Liver (tissue), 9 donors: ENCODE data around the gene NNT. TPM values are rescaled to one million over a fixed set of nuclear protein-coding genes. Genes with fewer than 3 reads are reported as not detected.

ENCODE experiments used
- DNase-seq: peaks from one replicate; pipeline ENCODE4 v3.0.0-alpha.2; 2017; ENCODE audit warnings: low spot score
- H3K27ac ChIP-seq, 2 donors: one replicate each; pipeline ENCODE4 v1.7.0; 2013; ENCODE audit warnings: inconsistent platforms in 2 of 2, low read length in 2 of 2, control low read depth in 1 of 2, low read depth in 1 of 2, mild to moderate bottlenecking in 1 of 2
- H3K27me3 ChIP-seq, 4 donors: one replicate each; pipeline versions ENCODE4 v1.6.1 to v1.7.0; 2013; ENCODE audit warnings: low read length in 3 of 4, inconsistent platforms in 1 of 4, mild to moderate bottlenecking in 1 of 4, moderate library complexity in 1 of 4; ENCODE audit not compliant: control insufficient read depth in 4 of 4, insufficient read depth in 4 of 4
- H3K36me3 ChIP-seq, 4 donors: one replicate each; pipeline versions ENCODE4 v1.6.1 to v1.7.0; 2013; ENCODE audit warnings: low read length in 3 of 4, mild to moderate bottlenecking in 3 of 4, low read depth in 1 of 4, moderate library complexity in 1 of 4; ENCODE audit not compliant: control insufficient read depth in 4 of 4, insufficient read depth in 3 of 4
- H3K4me1 ChIP-seq, 4 donors: one replicate each; pipeline versions ENCODE4 v1.6.1 to v1.7.0; 2013; ENCODE audit warnings: low read length in 3 of 4, mild to moderate bottlenecking in 3 of 4, moderate library complexity in 1 of 4; ENCODE audit not compliant: control insufficient read depth in 4 of 4, insufficient read depth in 4 of 4
- H3K4me3 ChIP-seq, 3 donors: one replicate each; pipeline versions ENCODE4 v1.6.1 to v1.7.0; 2013; ENCODE audit warnings: low read length in 3 of 3, control low read depth in 1 of 3, low read depth in 1 of 3, mild to moderate bottlenecking in 1 of 3
- H3K9ac ChIP-seq, 2 donors: one replicate each; pipeline ENCODE4 v1.7.0; 2013; ENCODE audit warnings: low read length in 2 of 2, mild to moderate bottlenecking in 2 of 2, moderate library complexity in 2 of 2, control low read depth in 1 of 2, low read depth in 1 of 2
- H3K9me3 ChIP-seq, 4 donors: one replicate each; pipeline versions ENCODE4 v1.6.1 to v1.7.0; 2013; ENCODE audit warnings: low read length in 3 of 4; ENCODE audit not compliant: control insufficient read depth in 4 of 4
- CTCF ChIP-seq: fragments of 150-350 bp; IDR thresholded peaks from 2 replicates; pipeline ENCODE4 v1.5.1; 2017; ENCODE audit warnings: improper control_type of control experiment, low read depth, low read length; ENCODE audit not compliant: missing input control
- EGR1 ChIP-seq, 2 donors: IDR thresholded peaks; 2 replicates each; pipeline ENCODE4 v1.6.1; 2016 to 2018; ENCODE audit warnings: antibody characterized with exemption in 2 of 2, low read depth in 2 of 2
- FOXA1 ChIP-seq: IDR thresholded peaks from 2 replicates; pipeline ENCODE4 v1.6.1; 2016; ENCODE audit warnings: antibody characterized with exemption
- FOXA2 ChIP-seq: IDR thresholded peaks from 2 replicates; pipeline ENCODE4 v1.6.1; 2016; ENCODE audit warnings: antibody characterized with exemption
- GABPA ChIP-seq, 2 donors: IDR thresholded peaks in 1 of 2; conservative IDR thresholded peaks in 1 of 2; 2 replicates each; pipeline ENCODE4 v1.6.1; 2016; ENCODE audit warnings: antibody characterized with exemption in 2 of 2, mild to moderate bottlenecking in 1 of 2, moderate library complexity in 1 of 2
- HNF4A ChIP-seq, 2 donors: conservative IDR thresholded peaks; 2 replicates each; pipeline ENCODE4 v1.6.1; 2016; ENCODE audit warnings: antibody characterized with exemption in 2 of 2, mild to moderate bottlenecking in 2 of 2
- HNF4G ChIP-seq: IDR thresholded peaks from 2 replicates; pipeline ENCODE4 v1.6.1; 2016; ENCODE audit warnings: antibody characterized with exemption
- JUND ChIP-seq, 2 donors: IDR thresholded peaks; 2 replicates each; pipeline ENCODE4 v1.6.1; 2016; ENCODE audit warnings: antibody characterized with exemption in 2 of 2
- NR2F2 ChIP-seq: IDR thresholded peaks from 2 replicates; pipeline ENCODE4 v1.6.1; 2016; ENCODE audit warnings: antibody characterized with exemption
- RAD21 ChIP-seq, 2 donors: IDR thresholded peaks; 2 replicates each; pipeline ENCODE4 v1.6.1; 2016; ENCODE audit warnings: antibody characterized with exemption in 2 of 2, mild to moderate bottlenecking in 2 of 2
- REST ChIP-seq: IDR thresholded peaks from 2 replicates; pipeline ENCODE4 v1.6.1; 2016; ENCODE audit warnings: antibody characterized with exemption, mild to moderate bottlenecking
- RXRA ChIP-seq, 2 donors: IDR thresholded peaks; 2 replicates each; pipeline ENCODE4 v1.6.1; 2017 to 2018; ENCODE audit warnings: antibody characterized with exemption in 2 of 2, mild to moderate bottlenecking in 1 of 2
- SP1 ChIP-seq: IDR thresholded peaks from 2 replicates; pipeline ENCODE4 v1.6.1; 2018; ENCODE audit warnings: antibody characterized with exemption, mild to moderate bottlenecking
- TAF1 ChIP-seq: conservative IDR thresholded peaks from 2 replicates; pipeline ENCODE4 v1.6.1; 2016; ENCODE audit warnings: antibody characterized with exemption, mild to moderate bottlenecking
- YY1 ChIP-seq: IDR thresholded peaks from 2 replicates; pipeline ENCODE4 v1.6.1; 2016; ENCODE audit warnings: antibody characterized with exemption, mild to moderate bottlenecking
- ZBTB33 ChIP-seq: IDR thresholded peaks from 2 replicates; pipeline ENCODE4 v1.6.1; 2016; ENCODE audit warnings: antibody characterized with exemption
- WGBS: extraction: QIAGEN DNeasy Blood & Tissue Kit; methylation state at CpG from one replicate; pipeline ENCODE4 v1.1.7; 2013; 5-methylcytosine and 5-hydroxymethylcytosine counted together
- polyA plus RNA-seq, 2 donors: library from polyadenylated mRNA; stranded (reverse) in 1 of 2; unstranded in 1 of 2; fragments of 200-250 nt in 1 of 2; fragments of >200 nt in 1 of 2; fragmentation: Nextera tagmentation in 1 of 2; extraction: Ambion mirVana in 1 of 2; gene quantifications; one replicate each; pipeline versions ENCODE4 v1.2.1 to v1.2.3, GENCODE V29; 2013 to 2015
- total RNA-seq, 2 donors: library from RNA; depleted of rRNA; stranded (reverse); fragments of >200 nt; gene quantifications; one replicate each; pipeline ENCODE4 v1.2.3, GENCODE V29; 2014
- donor health status: healthy.
- donor health status: healthy.
- donor health status: healthy.
- donor health status: healthy.
- donor health status: healthy.

NNT gene
- total and polyA plus RNA-seq, 4 donors: 45.4 to 154 (median 89.2) TPM

- Histone ChIP-seq H3K4me1 (peaks cover 0 to 5% (median 2%) of the 10 kb centered on the region in 4 donors), H3K36me3 (peaks cover 0 to 4% (median 0%) of the 10 kb centered on the region in 4 donors), H3K9ac (no peak overlapping the region), H3K4me3 (no peak overlapping the region), H3K27me3 (no peaks in the 10 kb centered on the region), H3K27ac (no peak overlapping the region), H3K9me3 (no peaks in the 10 kb centered on the region)
- no peak for DNase-seq
- 82% methylated on average over 8 of the region's 8 CpGs for WGBS
- no peak for TF ChIP-seq CTCF
- TF ChIP-seq HNF4G: no peak
- TF ChIP-seq TAF1: no peak
- TF ChIP-seq FOXA2: no peak
- no peak for TF ChIP-seq JUND (IDR thresholded peaks at IDR 0.05)
- TF ChIP-seq SP1: no peak
- TF ChIP-seq REST: no peak
- TF ChIP-seq YY1: no peak
- no peak for TF ChIP-seq HNF4A (conservative IDR thresholded peaks at IDR 0.05)
- TF ChIP-seq GABPA (IDR thresholded peaks at IDR 0.05 in 1 of 2, conservative IDR thresholded peaks at IDR 0.05 in 1 of 2): no peak
- TF ChIP-seq FOXA1: no peak
- no peak for TF ChIP-seq ZBTB33
- no peak for TF ChIP-seq RXRA (IDR thresholded peaks at IDR 0.05)
Observed at GRCh38 chr5:43570450-43571158, 32.4 kb upstream of the NNT start.

GRCh38 chr5:43571237-43571636 lies 31.7 kb upstream of the NNT start:
- H3K9ac ChIP-seq: no peak overlapping the region
- no peaks in the 10 kb centered on the region for H3K27me3 ChIP-seq
- 77% methylated on average over 5 of the region's 5 CpGs for WGBS
- no peak overlapping the region for H3K27ac ChIP-seq
- no peaks in the 10 kb centered on the region for H3K9me3 ChIP-seq
- peaks cover 0 to 5% (median 2%) of the 10 kb centered on the region in 4 donors for H3K4me1 ChIP-seq
- no peak for DNase-seq
- H3K36me3 ChIP-seq: peaks cover 0 to 4% (median 0%) of the 10 kb centered on the region in 4 donors
- H3K4me3 ChIP-seq: no peak overlapping the region
- TF ChIP-seq REST (no peak), FOXA2 (no peak), SP1 (no peak), TAF1 (no peak), NR2F2 (no peak), RAD21 (IDR thresholded peaks at IDR 0.05) (no peak), HNF4A (conservative IDR thresholded peaks at IDR 0.05) (no peak), EGR1 (IDR thresholded peaks at IDR 0.05; ENCODE audit: low read depth in 2 of 2) (no peak), RXRA (IDR thresholded peaks at IDR 0.05) (no peak), JUND (IDR thresholded peaks at IDR 0.05) (no peak), FOXA1 (no peak), HNF4G (no peak)
